GM12878 (cell line): Measurements from ENCODE around the gene FAAH2.

ENCODE experiments used
- POLR2AphosphoS5 ChIP-seq: IDR thresholded peaks from 2 replicates; pipeline ENCODE4 v1.6.1; 2011; ENCODE audit warnings: mild to moderate bottlenecking, low read length, inconsistent platforms
- SRF ChIP-seq, 2 experiments: IDR thresholded peaks; 2 replicates each; pipeline ENCODE4 v1.6.1; 2011; ENCODE audit warnings: low read depth in 2 of 2, low read length in 2 of 2, mild to moderate bottlenecking in 1 of 2, moderate library complexity in 1 of 2

DNA sequence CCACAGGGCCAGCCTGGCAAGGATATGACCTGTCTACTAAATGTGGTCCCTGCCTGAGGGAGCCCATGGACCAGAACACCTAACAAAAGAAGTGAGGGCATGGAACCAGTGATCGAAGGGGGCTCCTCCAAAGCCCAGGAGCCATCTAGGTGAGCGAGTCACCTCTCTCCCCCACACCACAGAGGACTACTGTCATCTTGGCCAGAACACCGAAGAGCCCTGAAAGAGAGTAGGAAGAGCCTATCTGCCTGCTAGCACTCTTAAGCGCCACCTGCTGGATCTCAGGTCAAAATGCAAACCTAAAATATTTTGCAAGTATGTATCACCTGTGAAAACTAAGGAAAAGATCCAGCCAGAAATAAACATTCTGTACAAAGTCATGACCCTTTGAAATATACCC, 167.4 kb downstream of the FAAH2 start:
- no peak for TF ChIP-seq POLR2AphosphoS5
- TF ChIP-seq SRF (IDR thresholded peaks at IDR 0.05; ENCODE audit: low read depth in 2 of 2, low read length in 2 of 2): no peak
